HG02798 (cell line): ENCODE data around the gene BRSK2.
"Not testable (repeated sequence)": the region's sequence is repeated elsewhere in the genome, so short reads cannot be mapped to it uniquely, and the experiment has no call there.

Experiments
- ATAC-seq: cut with Tn5 transposase; IDR thresholded peaks from one replicate; pipeline ENCODE4 v1.9.1; 2021; ENCODE audit warnings: mild to moderate bottlenecking; ENCODE audit not compliant: unreplicated experiment, poor library complexity

The BRSK2 gene

DNA sequence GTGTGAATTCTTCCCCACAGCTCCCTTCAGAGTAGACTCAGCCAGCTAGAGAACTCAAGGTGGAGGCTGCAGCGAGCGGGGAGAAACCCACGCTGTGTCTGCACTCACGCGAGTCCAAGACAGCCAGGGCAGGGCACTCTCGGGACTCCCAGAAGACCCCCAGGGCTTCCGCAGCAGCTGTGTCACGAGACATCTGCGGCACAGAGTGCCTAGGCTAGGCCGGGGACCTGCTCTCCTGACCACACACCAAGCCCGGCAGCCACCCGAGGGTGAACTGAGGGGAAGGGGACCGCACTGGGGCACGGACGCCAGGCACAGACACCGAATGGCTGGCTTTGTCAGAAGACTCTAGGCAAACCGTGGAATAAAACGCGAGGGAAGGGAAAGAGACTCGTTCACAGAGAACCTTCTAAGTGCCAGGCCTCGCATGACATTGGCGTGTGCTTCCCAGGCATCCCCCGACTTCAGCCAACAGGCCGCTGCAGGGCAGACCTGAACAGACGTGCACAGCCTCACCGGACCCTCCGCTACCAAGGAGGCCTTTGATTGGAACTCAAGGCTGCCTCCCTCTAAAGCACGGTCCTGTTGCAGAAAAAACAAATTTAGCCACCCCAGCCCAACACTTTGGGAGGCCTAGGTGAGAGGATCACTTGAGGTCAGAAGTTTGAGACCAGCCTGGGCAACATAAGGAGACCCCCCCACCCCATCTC, 115.0 kb downstream of the BRSK2 start:
- ATAC-seq: no peak

DNA sequence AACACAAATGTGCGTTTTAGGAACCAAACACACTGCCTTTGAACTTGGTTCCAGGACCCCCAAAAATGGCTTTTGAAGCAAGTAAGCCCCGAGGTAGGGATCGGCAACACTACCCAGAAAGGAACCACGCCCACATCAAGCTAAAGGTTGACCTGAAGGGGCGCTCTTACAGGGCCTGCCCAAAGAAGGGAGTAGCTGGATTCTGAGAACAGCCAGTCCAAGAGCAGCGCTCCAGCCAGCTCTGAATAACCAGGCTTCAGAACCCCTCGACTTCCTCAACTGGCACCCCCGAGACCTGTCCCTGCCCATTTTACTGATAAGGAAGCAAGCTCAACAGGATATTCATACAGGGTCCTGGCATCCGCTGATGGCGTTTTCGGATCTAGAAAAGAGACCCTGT, 115.7 kb downstream of the BRSK2 start:
- ATAC-seq: no peak

DNA sequence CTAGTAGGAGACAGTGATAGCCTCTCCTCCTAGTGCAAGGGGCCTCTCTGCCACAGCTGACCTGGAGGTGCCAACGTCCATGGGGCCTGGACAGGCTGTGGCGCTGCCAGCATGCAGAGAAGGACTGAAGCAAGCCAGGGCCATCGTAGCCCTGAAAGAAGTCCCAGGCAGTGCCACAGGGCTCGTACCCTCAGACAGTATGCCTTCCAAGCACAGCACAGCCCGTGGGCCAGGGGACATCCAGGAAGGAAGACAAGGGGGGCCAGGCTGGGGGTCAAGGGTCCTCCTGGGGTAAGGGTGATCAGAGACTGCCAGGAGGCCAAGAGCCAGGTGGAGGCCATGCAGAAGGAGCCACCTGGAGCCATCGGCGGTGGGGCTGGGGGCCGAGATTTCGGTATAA, 117.2 kb downstream of the BRSK2 start:
- no peak for ATAC-seq

- ATAC-seq: no peak
These were observed 117.8 kb downstream of the BRSK2 start for GRCh38 chr11:1507381-1508140.

DNA sequence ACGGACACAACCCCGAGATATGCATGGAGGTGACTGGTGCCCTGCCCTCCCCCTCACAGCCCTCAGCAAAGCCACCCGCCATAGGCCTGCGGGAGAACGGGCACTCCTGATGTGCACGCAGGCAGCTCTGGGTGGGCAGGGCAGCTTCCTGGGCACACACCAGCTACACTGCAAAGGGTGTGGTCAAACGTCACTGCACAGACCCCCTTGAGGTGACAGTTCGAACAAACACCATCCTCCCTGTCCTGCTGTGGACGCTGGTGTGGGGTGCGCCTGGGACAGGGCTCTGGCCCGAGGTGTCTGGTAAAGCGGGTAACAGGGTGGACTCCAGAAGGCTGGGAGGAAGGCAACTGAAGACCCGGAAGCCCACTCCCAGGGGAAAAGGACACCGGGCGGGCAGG, 118.8 kb downstream of the BRSK2 start:
- no peak for ATAC-seq

DNA sequence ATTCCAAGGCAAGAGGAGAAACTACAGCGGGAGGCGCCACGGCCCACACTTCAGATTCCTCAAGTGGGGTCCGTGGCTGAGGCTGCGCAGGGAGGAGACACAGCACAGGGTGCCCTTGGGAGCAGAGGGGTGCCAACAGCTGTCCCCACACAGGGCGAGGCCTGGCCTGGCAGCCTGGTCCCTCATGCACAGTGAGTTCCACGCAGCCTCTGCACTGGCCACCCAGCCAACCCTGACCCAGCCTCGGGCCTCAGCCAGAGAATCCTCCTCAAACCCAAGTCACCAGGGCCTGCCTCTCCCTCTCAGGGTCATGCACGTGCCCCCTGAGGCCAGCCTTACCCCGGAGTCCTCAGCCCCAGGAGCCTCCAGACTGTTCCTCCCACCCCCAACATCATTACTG, 119.3 kb downstream of the BRSK2 start:
- no peak for ATAC-seq

GRCh38 chr11:1509626-1510255, 120.0 kb downstream of the BRSK2 start:
- no peak for ATAC-seq

DNA sequence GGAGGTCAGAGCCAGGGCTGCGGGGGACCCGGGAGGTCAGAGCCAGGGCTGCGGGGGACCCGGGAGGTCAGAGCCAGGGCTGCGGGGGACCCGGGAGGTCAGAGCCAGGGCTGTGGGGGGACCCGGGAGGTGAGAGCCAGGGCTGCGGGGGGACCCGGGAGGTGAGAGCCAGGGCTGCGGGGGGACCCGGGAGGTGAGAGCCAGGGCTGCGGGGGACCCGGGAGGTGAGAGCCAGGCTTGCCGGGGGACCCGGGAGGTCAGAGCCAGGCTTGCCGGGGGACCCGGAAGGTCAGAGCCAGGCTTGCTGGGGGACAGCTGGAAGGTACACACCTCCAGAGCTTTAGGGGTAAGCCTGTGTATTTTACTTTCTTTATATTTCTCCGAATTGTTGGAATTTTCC, 120.6 kb downstream of the BRSK2 start:
- not testable (repeated sequence) for ATAC-seq

DNA sequence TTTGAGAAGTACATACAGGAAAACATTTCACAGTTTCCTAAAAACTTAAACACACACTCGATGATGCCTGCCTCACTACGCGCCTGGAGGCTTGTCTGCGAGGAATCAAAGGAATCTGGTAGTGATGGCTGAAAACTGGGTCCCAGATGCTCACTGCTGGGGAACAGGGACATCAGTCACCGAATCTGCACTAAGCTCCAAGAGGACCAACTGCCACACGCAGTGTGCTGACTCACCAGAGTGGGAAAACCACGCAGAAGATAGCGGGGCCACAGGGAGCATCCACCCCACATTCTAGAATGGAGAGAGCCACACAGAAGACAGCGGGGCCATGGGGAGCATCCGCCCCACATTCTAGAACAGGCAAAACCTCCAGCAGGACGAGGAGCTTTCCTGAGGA, 121.2 kb downstream of the BRSK2 start:
- ATAC-seq: no peak

GRCh38 chr11:1511937-1512496, 122.3 kb downstream of the BRSK2 start:
- ATAC-seq: no peak
